Activated naive CD4-positive, alpha-beta T cell treated with anti-CD3 and anti-CD28 coated beads, Interleukin-2, amount 10 ng/mL, durations not matched to agents 7 days and 5 days (primary cell): ENCODE data around the gene MTCL1.

Experiments used
- CTCF ChIA-PET: fragments of 350-600 bp; sonication (Branson Sonifier 250); formaldehyde crosslinking; loops from one replicate; lab custom pipeline; 2021; ENCODE audit warnings: antibody characterized with exemption; lab: Charles Lee
- DNase-seq: peaks from one replicate; pipeline ENCODE4 v3.0.0-alpha.2; 2020
- H3K27ac Mint-ChIP-seq: one replicate; pipeline ENCODE4 v1.8.0; 2021; ENCODE audit warnings: mild to moderate bottlenecking, moderate library complexity, mixed read lengths
- H3K27me3 Mint-ChIP-seq: one replicate; pipeline ENCODE4 v1.8.0; 2021; ENCODE audit warnings: mild to moderate bottlenecking, mixed read lengths
- H3K36me3 Mint-ChIP-seq: one replicate; pipeline ENCODE4 v1.8.0; 2021; ENCODE audit warnings: mixed read lengths
- H3K4me1 Mint-ChIP-seq: one replicate; pipeline ENCODE4 v1.8.0; 2021; ENCODE audit warnings: mixed read lengths
- H3K4me3 Mint-ChIP-seq: one replicate; pipeline ENCODE4 v1.8.0; 2021; ENCODE audit warnings: mild to moderate bottlenecking, moderate library complexity, mixed read lengths
- H3K9me3 Mint-ChIP-seq: one replicate; pipeline ENCODE4 v1.8.0; 2021; ENCODE audit warnings: mixed read lengths

The MTCL1 gene

GRCh38 chr18:8730080-8730827 is 24.9 kb downstream of the MTCL1 start:
- H3K4me3 Mint-ChIP-seq: no peak overlapping the region
- CTCF ChIA-PET: no interaction called here
- H3K27ac Mint-ChIP-seq: no peak overlapping the region

DNA sequence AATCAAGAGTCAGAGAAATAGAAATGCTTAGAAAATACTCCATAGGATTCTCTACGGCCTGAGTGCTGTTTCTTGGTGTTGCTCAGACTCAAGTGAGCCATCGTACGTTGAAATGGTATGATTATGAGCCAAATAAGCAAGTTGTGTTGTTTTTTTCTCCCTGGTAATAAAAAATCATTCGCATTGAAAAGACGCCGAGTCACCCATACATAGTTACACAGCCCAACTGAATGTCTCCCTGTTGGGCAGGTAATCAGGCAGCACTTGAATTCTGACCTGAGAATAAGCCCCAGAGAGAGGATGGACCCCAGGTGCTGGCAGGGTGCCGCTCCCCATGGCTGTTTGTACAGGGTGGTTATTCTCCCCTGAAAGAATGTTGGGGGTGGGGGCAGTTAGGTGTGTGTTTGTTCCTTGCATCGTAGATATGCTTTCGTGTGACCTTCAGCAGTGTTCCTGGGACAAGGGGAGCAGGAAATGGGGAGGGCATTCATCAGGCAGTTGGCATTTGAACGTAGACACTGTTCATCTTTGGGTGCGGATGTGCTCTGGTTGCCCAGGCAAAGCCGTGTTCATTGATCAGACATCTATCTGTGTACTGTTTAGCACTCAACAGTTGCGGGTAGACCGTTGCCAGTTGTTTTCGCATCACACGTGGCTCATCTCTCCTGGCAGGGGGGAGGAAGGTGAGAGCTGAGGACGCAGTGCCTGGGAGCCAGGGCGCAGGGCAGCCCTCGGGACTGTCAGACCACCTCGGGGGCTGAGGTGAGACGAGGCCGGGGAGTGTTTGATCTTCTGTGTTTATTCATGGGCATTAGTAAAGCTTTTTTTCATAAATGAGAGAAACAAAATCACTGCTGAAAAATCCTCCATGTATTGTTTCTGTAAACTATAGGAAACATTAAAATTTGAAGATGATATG is 27.3 kb downstream of the MTCL1 start:
- CTCF ChIA-PET: no interaction called here
- Mint-ChIP-seq H3K36me3 (no peaks in the 10 kb centered on the region), H3K4me1 (no peaks in the 10 kb centered on the region), H3K9me3 (no peaks in the 10 kb centered on the region), H3K27me3 (peaks cover 42% of the 10 kb centered on the region), H3K27ac (peak overlapping the region; percentile 37), H3K4me3 (no peak overlapping the region)
- DNase-seq: no peak

More at GRCh38 chr18:8730080-8730827, 24.9 kb downstream of the MTCL1 start:
- H3K9me3 Mint-ChIP-seq: no peaks in the 10 kb centered on the region
- no peaks in the 10 kb centered on the region for H3K36me3 Mint-ChIP-seq
- peaks cover 35% of the 10 kb centered on the region for H3K27me3 Mint-ChIP-seq
- no peak for DNase-seq
- H3K4me1 Mint-ChIP-seq: no peaks in the 10 kb centered on the region

DNA sequence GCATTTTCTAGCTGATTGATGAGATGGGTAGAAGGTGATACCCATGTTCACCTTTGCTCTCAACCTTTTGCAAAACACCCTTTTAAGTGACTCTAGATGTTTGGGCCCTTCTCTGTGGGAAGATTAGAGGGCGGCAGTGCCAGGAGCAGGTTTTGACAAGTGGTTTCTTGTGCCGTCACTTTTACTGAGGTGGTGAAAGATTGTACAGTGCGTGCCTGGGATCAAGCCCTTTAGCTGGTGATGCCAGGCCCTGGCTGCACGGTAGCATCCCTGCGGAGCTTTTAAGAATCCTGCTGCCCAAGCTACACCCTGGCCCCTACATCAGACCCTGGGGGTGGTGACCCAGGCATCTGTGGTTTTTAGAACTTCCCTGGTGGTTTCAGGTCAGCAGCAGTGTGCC is 29.1 kb downstream of the MTCL1 start:
- Mint-ChIP-seq H3K4me1 (peaks cover 2% of the 10 kb centered on the region), H3K4me3 (no peak overlapping the region)
- CTCF ChIA-PET: no interaction called here

DNA sequence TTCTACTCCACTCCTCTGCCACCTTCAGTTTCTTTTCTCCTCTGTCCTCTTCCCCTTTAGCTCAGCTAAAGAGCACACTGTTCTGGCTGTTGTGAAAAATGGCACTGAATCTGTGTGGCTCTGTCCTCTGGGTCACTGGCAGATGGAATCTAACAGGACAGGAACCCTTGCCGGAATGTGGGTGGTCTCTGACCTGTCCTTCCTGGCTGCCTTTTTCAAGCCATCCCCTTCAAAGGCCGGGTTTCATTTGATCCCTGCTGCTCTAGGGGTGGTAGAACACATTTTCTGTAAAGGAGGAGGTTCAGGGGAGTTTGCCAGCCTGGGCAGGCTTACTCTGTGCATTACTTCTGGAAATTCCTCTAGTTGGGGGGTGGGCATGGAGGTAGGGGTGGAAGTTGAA is 29.9 kb downstream of the MTCL1 start:
- Mint-ChIP-seq H3K9me3 (peaks cover 6% of the 10 kb centered on the region), H3K4me3 (no peak overlapping the region), H3K27me3 (peaks cover 38% of the 10 kb centered on the region), H3K4me1 (peaks cover 4% of the 10 kb centered on the region), H3K27ac (no peak overlapping the region), H3K36me3 (peaks cover 7% of the 10 kb centered on the region)
- DNase-seq: no peak
- CTCF ChIA-PET: no interaction called here

More for the DNA sequence above, 29.1 kb downstream of the MTCL1 start:
- DNase-seq: no peak
- peaks cover 43% of the 10 kb centered on the region for H3K27me3 Mint-ChIP-seq
- H3K27ac Mint-ChIP-seq: no peak overlapping the region
- peaks cover 3% of the 10 kb centered on the region for H3K9me3 Mint-ChIP-seq
- peaks cover 3% of the 10 kb centered on the region for H3K36me3 Mint-ChIP-seq

DNA sequence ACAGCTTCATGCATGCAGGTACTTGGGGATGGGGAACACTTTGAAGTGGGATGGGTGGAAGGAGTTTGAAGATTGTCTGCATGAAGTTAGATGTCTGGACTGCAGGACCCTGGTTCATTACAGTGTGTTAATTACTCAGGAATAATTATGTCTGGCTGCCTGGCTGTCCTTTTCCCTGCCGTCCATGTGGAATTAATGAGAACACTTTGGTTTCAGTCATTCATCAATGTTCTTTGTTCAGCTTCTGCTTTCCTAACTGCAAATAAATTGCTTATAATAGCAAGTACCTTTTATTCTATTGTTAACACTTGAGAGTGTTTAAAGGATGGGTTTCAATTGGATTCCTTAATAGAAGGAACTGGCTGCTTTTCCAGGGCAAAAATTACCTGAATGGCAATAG is 35.8 kb downstream of the MTCL1 start:
- peaks cover 40% of the 10 kb centered on the region for H3K9me3 Mint-ChIP-seq
- peaks cover 53% of the 10 kb centered on the region for H3K4me1 Mint-ChIP-seq
- no peak for DNase-seq
- H3K36me3 Mint-ChIP-seq: peaks cover 31% of the 10 kb centered on the region
- no peak overlapping the region for H3K4me3 Mint-ChIP-seq
- CTCF ChIA-PET: interaction anchor here (1.2 kb wide), 1 partner anchor 13 kb away, joined by 5 read pairs; no protein-coding TSS in a partner anchor
- peaks cover 12% of the 10 kb centered on the region for H3K27me3 Mint-ChIP-seq
- peak overlapping the region; percentile 80 for H3K27ac Mint-ChIP-seq

DNA sequence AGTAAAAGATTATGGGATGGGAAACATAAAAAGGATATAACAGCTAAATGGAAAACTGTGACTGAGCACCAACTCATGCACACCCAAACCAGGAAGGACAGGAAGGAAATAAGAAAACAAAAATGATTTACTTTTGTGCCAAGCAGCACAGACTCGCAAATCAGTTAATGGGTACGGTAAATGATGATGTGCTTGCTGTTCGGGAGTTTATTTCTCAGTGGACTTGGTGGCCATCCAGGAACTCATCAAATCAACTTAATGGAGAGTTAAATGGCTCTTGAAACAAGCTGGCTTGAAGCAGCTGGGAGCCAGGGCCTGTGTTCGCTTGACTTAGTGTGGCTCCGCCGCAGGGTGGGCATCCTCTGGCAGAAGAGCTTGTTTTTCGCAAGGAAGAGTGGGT is 36.2 kb downstream of the MTCL1 start:
- H3K27me3 Mint-ChIP-seq: peaks cover 12% of the 10 kb centered on the region
- H3K27ac Mint-ChIP-seq: peak overlapping the region; percentile 80
- DNase-seq: no peak
- CTCF ChIA-PET: interaction anchor here (1.2 kb wide), 1 partner anchor 14 kb away, joined by 5 read pairs; no protein-coding TSS in a partner anchor
- H3K4me1 Mint-ChIP-seq: peaks cover 57% of the 10 kb centered on the region
- H3K36me3 Mint-ChIP-seq: peaks cover 31% of the 10 kb centered on the region
- peaks cover 40% of the 10 kb centered on the region for H3K9me3 Mint-ChIP-seq
- no peak overlapping the region for H3K4me3 Mint-ChIP-seq

DNA sequence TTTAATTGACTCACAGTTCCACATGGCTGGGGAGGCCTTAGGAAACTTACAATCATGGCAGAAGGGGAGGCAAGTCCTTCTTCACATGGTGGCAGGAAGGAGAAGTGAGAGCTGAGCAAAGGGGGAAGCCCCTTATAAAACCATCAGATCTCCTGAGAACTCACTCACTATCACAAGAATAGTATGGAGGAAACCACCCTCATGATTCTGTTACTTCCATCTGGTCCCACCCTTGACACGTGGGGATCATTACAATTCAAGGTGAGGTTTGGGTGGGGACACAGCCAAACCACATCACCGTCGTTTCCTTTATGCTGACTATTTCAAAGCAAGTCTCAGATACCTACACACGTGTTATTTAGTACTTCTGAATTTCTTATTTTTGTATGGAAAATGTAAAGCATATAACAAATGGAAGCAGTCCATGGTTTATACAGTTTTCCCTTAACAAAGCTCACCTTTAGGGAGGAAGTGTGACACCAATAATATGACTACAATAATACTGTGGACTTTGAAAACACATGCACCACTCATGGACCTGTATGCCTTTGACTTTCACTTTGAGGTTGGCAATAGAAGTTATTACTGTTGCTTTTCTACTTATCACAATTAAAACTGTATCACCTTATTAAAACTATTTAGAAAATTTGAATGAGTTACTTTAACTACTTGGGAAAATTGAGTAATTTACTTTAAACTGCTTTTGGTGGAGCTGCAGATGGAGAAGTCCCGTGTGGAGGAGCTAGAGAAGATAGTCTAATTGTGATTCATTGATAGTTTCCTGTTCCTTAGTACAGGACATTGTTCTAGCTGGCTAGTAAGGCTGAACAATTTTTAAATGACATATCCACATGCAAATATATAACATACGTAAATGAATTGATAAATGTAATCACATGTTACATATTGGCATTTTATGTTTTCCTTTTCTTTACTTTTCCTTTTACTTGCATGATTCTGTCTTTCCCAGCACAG is 37.3 kb downstream of the MTCL1 start:
- H3K4me3 Mint-ChIP-seq: no peak overlapping the region
- CTCF ChIA-PET: no interaction called here
- H3K27me3 Mint-ChIP-seq: peaks cover 12% of the 10 kb centered on the region
- H3K36me3 Mint-ChIP-seq: peaks cover 33% of the 10 kb centered on the region
- peak overlapping the region; percentile 86 for H3K27ac Mint-ChIP-seq
- H3K9me3 Mint-ChIP-seq: peaks cover 40% of the 10 kb centered on the region
- H3K4me1 Mint-ChIP-seq: peaks cover 68% of the 10 kb centered on the region
- DNase-seq: peak; percentile 65

GRCh38 chr18:8744038-8744437 is 38.7 kb downstream of the MTCL1 start:
- Mint-ChIP-seq H3K4me1 (peaks cover 78% of the 10 kb centered on the region), H3K4me3 (no peak overlapping the region), H3K27ac (peak overlapping the region; percentile 82), H3K27me3 (peaks cover 11% of the 10 kb centered on the region), H3K9me3 (peaks cover 40% of the 10 kb centered on the region), H3K36me3 (peaks cover 33% of the 10 kb centered on the region)
- DNase-seq: no peak
- CTCF ChIA-PET: no interaction called here

DNA sequence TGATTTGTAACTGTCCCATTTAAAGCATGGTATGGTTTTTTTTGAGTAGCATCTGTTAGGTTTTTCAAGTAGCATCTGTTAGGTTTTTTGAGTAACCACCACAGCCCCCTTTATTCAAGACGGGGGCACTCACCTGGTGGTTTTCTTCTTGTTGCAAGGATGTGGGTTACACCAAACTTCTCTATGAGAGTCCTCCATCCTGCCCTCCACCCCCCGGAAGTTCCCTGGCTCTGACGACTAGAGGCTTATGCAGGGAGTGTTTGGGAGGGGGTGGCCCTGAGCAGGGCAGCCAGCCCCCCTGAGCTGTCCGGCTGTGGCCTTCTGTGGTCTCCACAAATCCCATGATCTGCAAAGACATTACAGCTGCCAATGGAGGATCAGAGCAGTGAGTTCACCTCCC is 39.3 kb downstream of the MTCL1 start:
- peak; percentile 73 for DNase-seq
- Mint-ChIP-seq H3K4me1 (peaks cover 80% of the 10 kb centered on the region), H3K4me3 (peak overlapping the region; percentile 47), H3K36me3 (peaks cover 30% of the 10 kb centered on the region), H3K27ac (peak overlapping the region; percentile 82), H3K9me3 (peaks cover 37% of the 10 kb centered on the region), H3K27me3 (peaks cover 15% of the 10 kb centered on the region)
- CTCF ChIA-PET: no interaction called here

DNA sequence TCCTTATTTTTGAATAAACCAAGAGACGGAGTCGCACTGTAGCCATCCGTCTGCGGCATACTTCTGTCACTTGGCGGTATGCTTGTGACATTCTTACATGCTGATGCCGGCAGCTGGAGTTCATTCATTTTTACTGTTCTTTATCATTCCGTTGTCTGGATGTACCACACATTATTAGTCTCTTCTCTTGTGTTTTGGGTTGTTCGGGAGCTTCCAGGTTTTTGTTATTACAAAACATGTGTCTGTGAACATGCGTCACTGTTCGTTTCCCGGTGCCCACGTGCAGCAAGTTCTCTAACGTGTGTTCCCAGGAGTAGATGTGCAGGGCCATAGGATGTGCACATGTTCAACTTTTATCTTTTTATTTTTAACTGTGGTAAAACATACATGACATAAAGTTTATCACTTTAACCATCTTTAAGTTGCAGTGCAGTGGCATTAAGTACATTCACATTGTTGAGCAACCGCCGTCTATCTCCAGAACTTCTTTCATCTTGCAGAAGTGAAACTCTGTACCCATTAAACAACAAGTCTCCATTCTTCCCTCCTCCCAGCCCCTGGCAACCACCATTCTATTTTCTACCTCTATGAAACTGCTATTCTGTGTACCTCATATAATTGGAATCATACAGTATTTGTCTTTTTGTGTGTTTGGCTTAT is 40.1 kb downstream of the MTCL1 start:
- CTCF ChIA-PET: no interaction called here
- Mint-ChIP-seq H3K9me3 (peaks cover 34% of the 10 kb centered on the region), H3K4me3 (peak overlapping the region; percentile 25), H3K27ac (peak overlapping the region; percentile 81), H3K4me1 (peaks cover 82% of the 10 kb centered on the region), H3K36me3 (peaks cover 26% of the 10 kb centered on the region), H3K27me3 (peaks cover 15% of the 10 kb centered on the region)
- peak; percentile 45 for DNase-seq

- Mint-ChIP-seq H3K36me3 (peaks cover 20% of the 10 kb centered on the region), H3K27me3 (peaks cover 19% of the 10 kb centered on the region), H3K4me1 (peaks cover 80% of the 10 kb centered on the region), H3K27ac (no peak overlapping the region), H3K4me3 (no peak overlapping the region), H3K9me3 (peaks cover 18% of the 10 kb centered on the region)
- CTCF ChIA-PET: interaction anchor here (0.5 kb wide), 1 partner anchor 48 kb away, joined by 3 read pairs; no protein-coding TSS in a partner anchor
- DNase-seq: no peak
Observed at GRCh38 chr18:8747440-8747937, 42.1 kb downstream of the MTCL1 start.

- DNase-seq: no peak
- Mint-ChIP-seq H3K27ac (no peak overlapping the region), H3K4me1 (peaks cover 72% of the 10 kb centered on the region), H3K9me3 (peaks cover 4% of the 10 kb centered on the region), H3K4me3 (no peak overlapping the region), H3K27me3 (peaks cover 23% of the 10 kb centered on the region), H3K36me3 (peaks cover 10% of the 10 kb centered on the region)
- CTCF ChIA-PET: no interaction called here
Observed at GRCh38 chr18:8749492-8749891, 44.1 kb downstream of the MTCL1 start.

- H3K27me3 Mint-ChIP-seq: peaks cover 26% of the 10 kb centered on the region
- H3K9me3 Mint-ChIP-seq: no peaks in the 10 kb centered on the region
- CTCF ChIA-PET: no interaction called here
- H3K36me3 Mint-ChIP-seq: peaks cover 11% of the 10 kb centered on the region
- no peak for DNase-seq
- H3K4me3 Mint-ChIP-seq: no peak overlapping the region
- no peak overlapping the region for H3K27ac Mint-ChIP-seq
- H3K4me1 Mint-ChIP-seq: peaks cover 74% of the 10 kb centered on the region
Observed at GRCh38 chr18:8750954-8751415, 45.6 kb downstream of the MTCL1 start.
